ENCODE data around the gene AMDHD2.
"Not testable (repeated sequence)": the region's sequence is repeated elsewhere in the genome, so short reads cannot be mapped to it uniquely, and the experiment has no call there.

Gene AMDHD2

DNA sequence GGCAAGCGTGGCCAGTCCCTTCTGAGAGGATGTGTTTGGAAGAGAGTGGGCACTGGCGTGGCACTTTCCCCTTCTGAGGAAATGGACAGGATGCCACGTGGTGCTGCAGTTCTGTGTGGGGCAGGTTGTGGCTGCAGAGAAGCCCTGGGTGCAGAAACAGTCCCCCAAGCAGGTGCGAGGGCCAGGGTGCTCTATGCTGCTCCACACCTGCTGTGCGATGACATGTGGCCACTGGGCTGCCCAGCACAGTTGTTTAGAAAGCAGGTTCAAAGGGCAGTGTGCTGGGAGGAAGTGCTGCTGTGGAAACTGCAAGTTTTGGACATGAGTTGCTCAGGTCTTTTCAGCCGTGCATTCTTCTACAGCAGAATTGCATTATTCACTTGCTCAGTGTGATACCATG is 21.2 kb downstream of the AMDHD2 start:
- not testable (repeated sequence) for H3K9ac ChIP-seq (ENCODE audit: insufficient read length); H3K4me3 ChIP-seq; H3K36me3 ChIP-seq (ENCODE audit: insufficient read depth, low read length); H3K9me3 ChIP-seq (ENCODE audit: low read depth, low read length); DNase-seq (ENCODE audit: low read depth, low spot score); H3K27ac ChIP-seq

DNA sequence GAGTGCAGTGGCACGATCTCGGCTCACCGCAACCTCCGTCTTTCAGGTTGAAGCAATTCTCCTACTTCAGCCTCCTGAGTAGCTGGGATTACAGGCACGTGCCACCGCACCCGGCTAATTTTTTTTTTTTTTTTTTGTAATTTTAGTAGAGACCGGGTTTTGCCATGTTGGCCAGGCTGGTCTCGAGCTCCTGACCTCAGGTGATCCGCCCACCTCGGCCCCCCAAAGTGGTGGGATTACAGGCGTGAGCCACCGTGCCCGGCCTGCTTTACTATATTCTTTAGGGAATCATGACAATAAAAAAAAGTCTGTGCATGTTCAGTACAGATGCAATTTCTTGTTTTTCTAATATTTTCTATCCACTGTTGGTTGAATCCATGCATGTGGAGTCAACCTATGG is 23.6 kb downstream of the AMDHD2 start:
- not testable (repeated sequence) for H3K9ac ChIP-seq (ENCODE audit: insufficient read length); H3K9me3 ChIP-seq (ENCODE audit: low read depth, low read length); H3K4me3 ChIP-seq; H3K36me3 ChIP-seq (ENCODE audit: insufficient read depth, low read length); H3K27ac ChIP-seq; DNase-seq (ENCODE audit: low read depth, low spot score)

DNA sequence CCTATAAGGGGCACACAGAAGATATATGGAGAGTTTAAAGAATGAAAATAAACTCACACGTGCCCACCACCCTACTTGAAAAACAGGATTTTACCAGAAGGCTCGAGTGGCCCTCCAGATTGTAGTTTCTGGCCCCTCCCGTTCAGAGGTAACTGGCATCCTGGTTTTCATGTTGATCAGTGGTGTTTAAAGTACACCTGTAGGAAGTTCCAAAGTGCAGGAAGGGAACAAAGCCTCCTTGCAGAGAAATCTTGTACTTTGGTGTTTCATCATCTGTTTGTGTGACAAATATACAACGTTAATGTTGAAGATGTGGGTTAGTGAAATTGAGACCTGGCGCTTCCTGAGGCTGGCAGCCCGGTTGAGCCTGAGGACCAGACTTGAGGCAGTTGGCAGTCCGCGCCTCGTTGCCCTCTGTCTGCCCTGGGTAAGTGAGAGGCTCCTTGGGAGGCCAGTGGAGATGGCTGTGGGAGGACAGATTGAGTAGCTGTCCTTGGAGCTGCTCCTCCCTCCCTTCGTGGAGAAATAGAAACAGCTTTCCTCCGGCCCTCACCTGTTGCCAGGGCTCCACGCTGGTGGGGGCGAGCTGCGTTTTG is 30.2 kb downstream of the AMDHD2 start:
- H3K9me3 ChIP-seq (ENCODE audit: low read depth, low read length); H3K4me3 ChIP-seq: not testable (repeated sequence)

DNA sequence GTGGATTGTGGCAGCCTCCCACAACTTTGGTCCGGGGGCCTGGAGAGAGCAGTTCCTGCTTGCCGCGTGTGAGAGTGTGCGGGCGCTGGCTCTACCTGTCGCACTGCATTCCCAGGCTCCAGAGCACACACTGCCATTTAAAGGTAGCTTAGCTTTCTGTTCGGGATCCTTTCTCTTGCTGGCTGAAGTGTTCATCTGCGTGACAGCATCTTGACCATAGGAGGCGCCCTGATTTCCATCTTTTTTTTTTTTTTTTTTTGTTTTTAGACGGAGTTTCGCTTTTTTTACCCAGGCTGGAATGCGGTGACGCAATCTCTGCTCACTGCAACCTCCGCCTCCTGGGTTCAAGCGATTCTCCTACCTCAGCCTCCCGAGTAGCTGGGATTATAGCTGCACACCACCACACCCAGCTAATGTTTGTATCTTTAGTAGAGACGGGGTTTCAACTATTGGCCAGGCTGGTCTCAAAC is 31.3 kb downstream of the AMDHD2 start:
- H3K4me3 ChIP-seq; H3K9ac ChIP-seq (ENCODE audit: insufficient read length); H3K27ac ChIP-seq; DNase-seq (ENCODE audit: low read depth, low spot score); H3K9me3 ChIP-seq (ENCODE audit: low read depth, low read length); H3K36me3 ChIP-seq (ENCODE audit: insufficient read depth, low read length): not testable (repeated sequence)

More for the DNA sequence above, 30.2 kb downstream of the AMDHD2 start:
- not testable (repeated sequence) for H3K36me3 ChIP-seq (ENCODE audit: insufficient read depth, low read length); DNase-seq (ENCODE audit: low read depth, low spot score); H3K27ac ChIP-seq; H3K9ac ChIP-seq (ENCODE audit: insufficient read length)

DNA sequence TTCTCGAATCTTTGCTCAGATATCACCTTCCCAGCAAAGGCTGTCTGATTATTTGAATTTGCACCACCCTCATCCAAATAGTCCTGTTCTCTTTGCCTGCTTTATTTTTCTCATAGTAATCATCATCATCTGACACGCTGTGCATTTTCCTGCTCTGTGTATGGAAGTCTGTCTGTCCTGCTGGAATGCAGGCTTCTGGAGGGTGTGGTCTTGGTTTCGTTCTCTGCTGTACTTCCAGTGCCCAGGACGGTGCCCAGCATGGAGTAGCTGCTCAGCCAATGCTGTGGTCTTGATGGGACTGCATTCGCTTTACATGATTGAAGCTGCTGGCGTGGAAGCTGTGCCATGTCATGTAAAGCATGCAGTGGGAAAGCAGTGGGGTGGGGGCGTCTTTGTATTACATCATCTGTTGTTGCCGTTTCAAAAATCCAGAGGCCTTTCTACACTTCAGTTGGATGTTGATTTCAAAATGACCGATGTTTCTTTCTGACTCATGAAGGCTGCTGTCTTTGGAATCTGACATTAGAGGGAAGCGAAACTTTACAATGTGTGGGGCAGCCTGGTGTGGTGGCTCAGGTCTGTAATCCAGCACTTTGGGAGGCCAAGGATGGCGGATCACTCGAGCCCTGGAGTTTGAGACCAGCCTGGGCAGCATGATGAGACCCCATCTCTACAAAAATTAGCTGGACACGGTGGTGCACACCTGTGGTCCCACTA is 34.7 kb downstream of the AMDHD2 start:
- H3K9ac ChIP-seq (ENCODE audit: insufficient read length); H3K36me3 ChIP-seq (ENCODE audit: insufficient read depth, low read length); H3K9me3 ChIP-seq (ENCODE audit: low read depth, low read length); H3K4me3 ChIP-seq; H3K27ac ChIP-seq; DNase-seq (ENCODE audit: low read depth, low spot score): not testable (repeated sequence)

DNA sequence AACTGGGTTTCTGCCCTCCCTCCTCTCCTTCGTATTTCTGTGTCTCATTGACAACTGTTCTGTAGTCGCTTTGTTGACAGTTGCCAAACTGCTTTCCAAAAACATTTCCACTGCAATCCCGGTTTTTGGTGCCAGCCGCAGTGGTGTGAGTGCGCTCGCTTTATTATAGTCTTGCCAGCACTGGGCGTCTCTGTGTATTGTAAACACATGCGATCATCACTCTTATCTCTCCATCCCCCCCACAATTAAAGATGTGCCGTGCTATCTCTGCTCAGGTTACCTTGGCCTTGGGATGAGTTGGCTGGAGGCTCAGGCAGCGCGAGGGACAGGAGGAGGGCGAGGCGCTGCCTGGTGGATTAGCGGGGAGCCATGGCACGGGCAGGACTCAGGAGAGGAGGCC is 37.0 kb downstream of the AMDHD2 start:
- not testable (repeated sequence) for H3K9me3 ChIP-seq (ENCODE audit: low read depth, low read length); H3K4me3 ChIP-seq; H3K27ac ChIP-seq; H3K9ac ChIP-seq (ENCODE audit: insufficient read length); DNase-seq (ENCODE audit: low read depth, low spot score); H3K36me3 ChIP-seq (ENCODE audit: insufficient read depth, low read length)

DNA sequence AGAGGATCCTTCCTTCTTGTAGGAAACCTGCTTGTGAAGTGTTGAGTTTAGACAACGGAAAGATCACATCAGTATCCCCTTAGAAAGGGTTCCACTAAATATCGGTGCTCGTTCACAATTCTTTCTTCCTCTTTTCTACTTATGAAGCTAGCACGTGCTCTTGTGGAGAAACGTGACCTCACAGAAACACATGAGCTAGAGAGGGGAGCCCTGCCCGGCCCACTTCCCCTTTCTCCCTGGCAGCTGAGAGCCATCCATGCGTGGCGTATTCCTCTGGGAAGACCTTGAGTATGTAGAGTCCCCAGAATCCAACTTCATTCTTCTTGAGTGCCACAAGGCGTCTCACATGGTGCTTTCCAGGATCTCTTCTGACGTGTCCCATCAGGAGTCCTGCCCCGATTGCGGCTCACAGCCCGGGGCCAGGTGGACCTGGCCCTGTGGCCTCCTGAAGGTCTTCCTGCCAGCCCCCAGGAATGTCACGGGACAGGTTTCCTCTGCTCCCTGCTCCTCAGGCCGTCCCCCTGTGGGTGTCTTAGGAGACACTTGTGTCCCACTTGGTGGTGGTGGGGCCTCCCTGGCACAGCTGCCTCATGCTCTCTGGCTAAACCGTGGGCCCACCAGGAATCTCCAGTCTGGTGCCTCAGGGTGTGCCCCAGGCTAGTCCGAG is 40.1 kb downstream of the AMDHD2 start:
- not testable (repeated sequence) for H3K27ac ChIP-seq; H3K9me3 ChIP-seq (ENCODE audit: low read depth, low read length); H3K36me3 ChIP-seq (ENCODE audit: insufficient read depth, low read length); H3K4me3 ChIP-seq; DNase-seq (ENCODE audit: low read depth, low spot score); H3K9ac ChIP-seq (ENCODE audit: insufficient read length)

DNA sequence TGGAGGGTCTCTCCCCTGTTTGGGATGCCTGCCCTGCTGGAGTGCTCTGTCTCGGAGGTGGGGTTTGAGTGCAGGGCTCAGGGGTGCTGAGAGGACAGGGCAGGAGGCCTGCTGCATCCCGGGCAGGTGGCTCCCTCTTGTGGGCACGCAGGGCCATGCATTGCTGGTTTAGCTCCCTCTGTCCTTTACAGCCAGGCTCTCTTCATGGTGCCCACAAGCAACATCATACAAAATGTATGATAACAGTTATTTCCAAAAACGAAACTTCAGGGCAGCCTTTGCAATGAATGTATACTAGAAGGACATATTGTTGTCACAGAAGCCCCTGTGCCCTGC is 40.6 kb downstream of the AMDHD2 start:
- H3K27ac ChIP-seq; DNase-seq (ENCODE audit: low read depth, low spot score); H3K4me3 ChIP-seq; H3K36me3 ChIP-seq (ENCODE audit: insufficient read depth, low read length); H3K9me3 ChIP-seq (ENCODE audit: low read depth, low read length); H3K9ac ChIP-seq (ENCODE audit: insufficient read length): not testable (repeated sequence)

DNA sequence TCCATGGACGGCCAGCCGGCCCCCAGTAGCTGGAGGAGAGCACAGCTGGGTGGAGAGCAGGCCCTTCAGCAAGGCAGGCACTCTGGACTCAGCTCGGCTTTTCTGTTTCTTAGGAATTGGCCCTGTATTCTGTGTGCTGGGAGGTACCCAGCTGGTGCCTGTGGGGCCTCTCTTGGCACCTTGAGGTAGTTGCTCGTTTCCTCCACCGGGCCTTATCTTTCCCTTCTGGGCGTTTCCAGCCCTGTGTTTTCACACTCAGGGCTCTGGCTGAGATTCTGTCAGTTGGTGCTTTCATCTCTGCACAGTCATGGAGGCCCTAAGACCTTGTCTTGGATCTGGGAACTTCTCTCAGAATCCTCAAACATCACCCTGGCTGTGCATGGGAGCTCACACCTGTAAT is 47.3 kb downstream of the AMDHD2 start:
- H3K36me3 ChIP-seq (ENCODE audit: insufficient read depth, low read length); H3K27ac ChIP-seq; H3K4me3 ChIP-seq; DNase-seq (ENCODE audit: low read depth, low spot score); H3K9me3 ChIP-seq (ENCODE audit: low read depth, low read length); H3K9ac ChIP-seq (ENCODE audit: insufficient read length): not testable (repeated sequence)

DNA sequence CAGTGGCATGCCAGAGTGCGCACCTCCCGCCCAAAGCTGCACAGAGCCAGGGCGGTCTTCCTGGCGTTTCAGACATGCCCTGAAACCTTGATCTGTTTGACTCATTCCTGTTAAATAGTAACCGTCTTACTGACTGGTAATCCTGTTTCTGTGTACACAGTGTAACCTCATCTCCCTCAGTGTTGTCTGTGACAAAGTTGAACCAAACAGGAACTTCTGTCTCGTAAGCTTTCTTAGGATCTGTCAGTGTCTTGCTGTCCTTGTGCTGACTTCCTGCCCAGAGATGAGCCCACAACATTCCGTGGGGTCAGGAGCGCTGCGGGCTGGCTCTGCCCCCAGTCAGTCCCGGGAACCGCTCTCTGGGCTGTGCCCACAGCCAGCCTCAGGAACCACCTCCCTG is 48.4 kb downstream of the AMDHD2 start:
- H3K9me3 ChIP-seq (ENCODE audit: low read depth, low read length); DNase-seq (ENCODE audit: low read depth, low spot score); H3K36me3 ChIP-seq (ENCODE audit: insufficient read depth, low read length); H3K27ac ChIP-seq; H3K9ac ChIP-seq (ENCODE audit: insufficient read length); H3K4me3 ChIP-seq: not testable (repeated sequence)

DNA sequence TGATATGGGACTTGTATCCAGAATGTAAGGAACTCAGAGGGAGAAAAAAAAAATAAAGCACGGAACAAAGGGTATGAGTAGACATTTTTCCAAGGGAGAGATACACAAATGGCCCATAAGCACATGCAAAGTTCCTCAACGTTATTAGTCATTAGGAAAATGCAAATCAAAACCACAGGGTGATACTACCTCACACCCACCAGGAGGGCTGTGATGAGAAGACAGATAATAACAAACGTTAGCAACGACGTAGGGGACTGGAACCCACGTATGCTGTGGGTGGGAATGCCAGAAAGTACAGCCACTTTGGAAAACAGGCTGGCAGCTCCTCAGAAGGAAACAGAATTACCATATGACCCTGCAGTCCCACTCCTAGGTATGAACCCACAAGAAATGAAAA is 52.5 kb downstream of the AMDHD2 start:
- H3K9me3 ChIP-seq (ENCODE audit: low read depth, low read length); H3K36me3 ChIP-seq (ENCODE audit: insufficient read depth, low read length); H3K9ac ChIP-seq (ENCODE audit: insufficient read length); DNase-seq (ENCODE audit: low read depth, low spot score); H3K4me3 ChIP-seq; H3K27ac ChIP-seq: not testable (repeated sequence)

DNA sequence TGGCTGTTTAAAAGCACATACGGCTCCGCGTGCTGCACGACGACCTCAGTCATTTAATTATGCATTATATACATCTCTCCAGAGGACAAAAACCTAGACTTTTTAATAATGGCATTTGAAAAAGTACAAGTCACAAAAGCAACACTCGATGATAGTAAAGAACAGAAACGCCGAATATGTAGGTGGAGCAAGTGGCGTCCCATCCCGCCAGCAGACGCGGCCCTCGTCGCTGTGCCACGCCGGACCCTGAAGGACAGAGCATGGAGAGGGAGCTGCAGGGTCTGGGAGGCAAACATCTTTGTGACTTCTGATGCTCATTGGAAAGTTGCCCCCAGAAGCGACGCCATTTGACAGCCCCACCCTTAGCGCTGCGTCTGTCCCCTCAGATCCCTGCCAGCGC is 55.7 kb downstream of the AMDHD2 start:
- H3K36me3 ChIP-seq (ENCODE audit: insufficient read depth, low read length); H3K4me3 ChIP-seq; H3K9ac ChIP-seq (ENCODE audit: insufficient read length); H3K27ac ChIP-seq; DNase-seq (ENCODE audit: low read depth, low spot score); H3K9me3 ChIP-seq (ENCODE audit: low read depth, low read length): not testable (repeated sequence)

DNA sequence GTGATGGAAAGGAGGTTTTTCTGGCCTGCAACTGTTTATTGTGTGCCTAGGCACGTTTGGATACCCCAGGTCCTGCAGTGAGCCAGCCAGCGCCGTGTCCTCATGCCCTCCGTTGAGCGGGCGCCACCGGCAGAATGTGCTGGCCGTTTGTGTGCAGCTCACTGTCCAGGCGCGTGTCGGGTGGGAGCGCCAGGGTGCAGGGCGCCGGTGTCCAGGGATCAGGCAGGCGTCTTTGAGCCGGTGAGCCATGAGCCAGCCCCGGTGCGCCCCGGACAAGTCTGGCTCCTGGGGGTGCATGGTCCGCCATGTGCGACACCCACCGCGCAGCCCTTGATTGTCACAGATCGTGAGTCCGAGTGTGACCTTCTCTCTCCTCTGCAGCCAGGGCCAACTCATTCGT is 56.9 kb downstream of the AMDHD2 start:
- not testable (repeated sequence) for DNase-seq (ENCODE audit: low read depth, low spot score); H3K9ac ChIP-seq (ENCODE audit: insufficient read length); H3K36me3 ChIP-seq (ENCODE audit: insufficient read depth, low read length); H3K27ac ChIP-seq; H3K4me3 ChIP-seq; H3K9me3 ChIP-seq (ENCODE audit: low read depth, low read length)

DNA sequence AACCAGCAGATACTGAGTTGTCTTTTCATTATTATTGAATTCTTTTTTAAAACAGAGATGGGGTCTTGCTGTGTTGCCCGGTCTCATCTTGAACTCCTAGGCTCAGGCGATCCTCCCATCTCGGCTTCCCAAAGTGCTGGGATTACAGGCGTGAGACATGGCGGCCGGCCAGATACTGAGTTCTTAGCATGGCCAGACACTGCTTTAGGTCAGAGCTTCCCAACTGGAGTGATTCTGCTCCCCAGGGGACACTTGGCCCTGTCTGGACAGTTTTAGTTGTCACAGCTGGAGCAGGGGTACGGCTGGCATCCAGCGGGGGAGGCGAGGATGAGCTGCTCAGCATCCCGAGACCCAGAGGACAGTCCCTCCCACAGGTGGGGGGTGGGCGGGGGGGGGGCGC is 58.7 kb downstream of the AMDHD2 start:
- not testable (repeated sequence) for DNase-seq (ENCODE audit: low read depth, low spot score); H3K27ac ChIP-seq; H3K36me3 ChIP-seq (ENCODE audit: insufficient read depth, low read length); H3K9ac ChIP-seq (ENCODE audit: insufficient read length); H3K4me3 ChIP-seq; H3K9me3 ChIP-seq (ENCODE audit: low read depth, low read length)

DNA sequence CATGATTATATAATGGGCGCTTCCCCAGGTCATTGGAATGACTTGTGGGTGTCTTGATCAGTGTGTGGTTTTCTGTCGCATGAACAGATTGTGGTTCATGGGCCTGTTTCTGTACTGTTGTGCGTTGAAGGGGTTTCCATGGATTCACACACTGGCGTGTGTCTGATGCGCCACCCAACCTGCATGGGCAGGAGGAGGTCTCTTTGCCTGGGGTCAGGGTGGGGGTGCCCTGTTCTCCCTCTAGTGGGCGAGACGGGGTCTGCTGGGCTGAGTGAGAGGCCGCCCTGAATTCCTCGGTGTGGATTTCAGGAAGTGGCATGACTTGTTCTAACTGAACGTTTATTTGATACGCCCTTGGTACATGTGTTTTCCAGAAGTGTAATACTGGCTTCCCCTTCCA is 60.0 kb downstream of the AMDHD2 start:
- not testable (repeated sequence) for H3K9ac ChIP-seq (ENCODE audit: insufficient read length); H3K36me3 ChIP-seq (ENCODE audit: insufficient read depth, low read length); H3K9me3 ChIP-seq (ENCODE audit: low read depth, low read length); DNase-seq (ENCODE audit: low read depth, low spot score); H3K27ac ChIP-seq; H3K4me3 ChIP-seq
